GM19238 (cell line): ENCODE measurements around the gene GBP7.

ENCODE experiments used
- DNase-seq: peaks from one replicate; pipeline ENCODE4 v3.0.0; 2011; ENCODE audit warnings: low spot score; ENCODE audit not compliant: insufficient read length

GBP7 gene

DNA sequence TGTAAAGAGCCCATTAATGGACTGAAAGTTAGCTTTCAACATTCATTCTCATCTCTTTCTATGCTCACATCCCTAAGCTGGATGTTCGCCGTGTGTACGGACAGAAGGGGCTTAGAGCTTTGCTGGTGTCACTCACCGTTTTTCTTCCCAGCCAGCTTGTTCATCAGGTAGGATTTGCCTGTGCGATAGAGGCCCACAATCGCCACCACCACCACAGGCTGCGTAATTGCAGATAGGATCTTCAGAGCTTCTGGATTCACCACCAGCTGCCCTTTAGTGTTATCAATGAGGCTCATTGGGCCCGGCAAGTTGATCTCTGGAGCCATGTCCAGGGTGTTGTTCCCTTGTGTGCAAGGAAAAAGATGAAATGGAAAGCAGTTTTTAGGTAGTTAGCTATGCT, 54.2 kb downstream of the GBP7 start:
- DNase-seq = no peak

DNA sequence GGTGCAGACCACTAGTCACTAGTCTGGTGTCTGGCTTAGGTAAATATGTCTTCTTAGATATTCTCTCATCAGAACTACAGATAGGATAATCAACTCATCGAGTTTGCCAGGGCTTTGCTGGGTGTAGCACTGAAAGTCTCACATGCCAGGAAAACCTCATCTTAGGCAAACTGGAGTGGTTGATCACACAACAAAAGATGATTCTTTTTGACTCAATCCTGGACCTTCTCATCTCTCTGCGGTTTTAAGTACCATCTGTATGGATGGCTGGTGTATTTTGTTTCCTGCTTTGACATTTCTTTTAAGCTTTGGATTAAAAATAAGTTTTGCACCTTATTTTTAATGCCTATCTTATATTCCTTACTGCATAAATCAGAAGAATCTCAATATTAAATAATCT, 61.1 kb downstream of the GBP7 start:
- DNase-seq = no peak

DNA sequence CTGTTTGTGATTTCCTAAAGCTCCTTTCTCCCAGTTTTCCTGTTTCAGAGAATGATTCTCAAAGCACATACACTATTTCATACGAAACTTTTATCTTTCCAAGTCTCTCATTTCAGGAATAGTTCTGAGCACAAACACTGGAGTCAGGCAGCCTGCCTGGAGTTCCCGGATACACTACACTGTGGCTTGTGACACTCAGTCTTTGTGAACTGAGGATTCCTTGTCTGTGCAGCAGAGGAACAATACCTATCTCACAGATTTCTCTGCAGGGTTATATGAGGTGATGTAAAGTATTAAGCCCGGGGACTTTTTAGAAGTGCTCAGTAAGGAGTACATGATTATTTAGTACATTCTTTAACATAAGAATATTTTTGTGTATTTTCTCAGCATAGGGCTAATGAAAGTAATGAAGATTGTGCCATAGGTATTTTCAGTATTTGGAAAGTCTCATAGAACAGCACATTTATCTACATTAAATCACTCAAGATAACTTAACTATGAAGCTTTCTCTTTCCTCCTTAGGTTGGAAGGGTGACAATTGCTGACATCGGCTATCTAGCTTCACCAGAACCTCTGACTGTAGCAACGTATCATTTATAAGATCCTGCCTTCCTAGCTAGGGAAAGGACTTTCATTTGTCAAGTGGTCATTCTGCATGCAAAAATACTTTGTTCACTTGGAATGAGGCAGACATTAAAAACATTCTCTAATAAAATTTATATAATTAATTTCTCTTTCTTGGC, 62.8 kb downstream of the GBP7 start:
- DNase-seq = no peak

DNA sequence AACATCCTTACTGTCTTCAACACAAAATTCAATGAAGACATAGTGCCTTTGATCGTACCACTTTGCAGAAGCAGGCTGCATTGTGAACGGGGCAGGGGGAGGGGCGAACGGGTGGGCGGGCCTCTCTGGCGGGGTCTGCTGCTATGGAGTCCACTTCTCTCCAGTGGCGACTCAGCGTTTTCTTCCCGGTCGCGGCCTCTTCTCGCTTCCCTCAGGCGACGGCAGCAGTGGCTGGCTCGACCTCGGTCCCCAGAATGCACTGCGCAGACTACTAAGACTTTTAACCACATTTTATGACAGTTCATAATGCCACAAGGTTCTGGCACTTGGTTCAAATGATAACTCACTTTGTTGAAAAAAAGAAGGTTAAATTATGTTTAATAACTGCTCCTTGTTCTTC, 71.1 kb downstream of the GBP7 start:
- DNase-seq = no peak

DNA sequence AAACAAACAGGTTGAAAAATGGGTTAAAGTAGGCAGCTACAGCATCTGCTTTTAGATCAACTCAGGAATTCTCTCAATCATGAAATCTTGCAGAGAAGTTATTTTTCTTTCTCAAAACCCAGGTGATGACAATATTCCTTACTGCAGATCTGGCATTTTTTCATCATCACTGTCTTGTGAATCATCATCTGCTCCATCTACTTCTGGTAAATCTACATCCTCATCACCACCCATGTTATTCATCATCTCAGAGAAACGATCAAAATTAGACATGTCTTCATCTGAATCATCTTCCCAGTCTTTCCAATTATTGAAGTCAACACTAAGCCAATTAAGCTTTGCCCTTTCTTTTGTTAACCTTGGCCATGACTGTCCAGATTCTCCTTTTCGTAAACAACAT, 71.7 kb downstream of the GBP7 start:
- DNase-seq = no peak

DNA sequence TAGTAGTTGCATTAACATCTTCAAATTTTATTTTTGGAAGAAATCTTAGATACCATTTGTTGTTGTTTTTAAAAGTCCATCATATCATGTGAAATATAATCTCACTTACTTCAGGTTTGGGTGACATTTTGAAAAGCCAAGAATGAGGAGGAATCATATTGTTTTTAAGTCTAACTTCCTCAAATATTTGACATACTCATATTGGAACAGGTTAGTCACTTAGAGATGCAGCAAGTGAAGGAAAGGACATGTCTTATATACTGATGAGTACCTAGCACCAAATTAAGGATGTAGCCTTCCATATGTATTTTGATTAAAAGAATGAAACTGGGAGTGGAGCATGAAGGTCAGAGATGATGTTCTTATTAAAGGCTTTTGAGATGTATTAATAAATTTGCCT, 73.8 kb downstream of the GBP7 start:
- no peak for DNase-seq

DNA sequence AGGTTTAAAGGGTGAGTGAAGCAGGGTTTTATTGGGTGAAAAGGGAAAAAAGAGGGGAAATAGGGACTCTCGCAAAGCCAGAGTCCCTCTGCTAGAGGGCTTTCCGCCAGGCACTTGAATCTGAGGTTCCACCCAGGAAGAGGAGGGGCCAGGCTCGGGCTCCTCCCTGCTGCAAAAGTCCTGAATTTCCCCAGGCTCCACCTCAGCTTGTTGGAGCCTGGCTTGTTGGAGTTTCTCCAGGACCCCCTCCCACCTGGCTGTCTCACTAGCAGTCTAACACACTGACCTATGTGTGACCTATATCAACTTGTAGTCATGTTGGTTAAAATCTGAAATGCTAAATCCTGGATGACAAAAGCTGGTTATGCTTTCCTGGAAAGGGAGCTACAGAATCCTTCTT, 75.4 kb downstream of the GBP7 start:
- DNase-seq = no peak

DNA sequence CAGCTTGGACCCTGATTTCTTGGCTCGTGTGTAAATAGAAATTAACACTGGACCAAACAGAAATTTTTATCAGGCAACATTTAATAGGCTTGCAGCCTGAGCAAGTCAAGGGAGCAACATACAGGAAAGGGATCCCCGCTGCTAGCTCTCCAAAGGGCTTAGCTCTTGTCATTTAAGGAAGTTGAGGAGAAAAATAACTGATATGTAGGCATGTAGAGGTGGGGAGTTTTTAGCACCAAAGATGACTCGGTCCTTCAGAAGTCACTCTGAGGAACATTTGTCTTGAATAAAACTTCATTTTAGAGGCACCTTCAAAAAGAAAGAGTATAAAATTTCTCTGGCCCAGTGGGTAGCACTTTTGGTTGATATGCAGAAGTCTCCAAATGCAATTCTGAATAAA, 76.9 kb downstream of the GBP7 start:
- no peak for DNase-seq

DNA sequence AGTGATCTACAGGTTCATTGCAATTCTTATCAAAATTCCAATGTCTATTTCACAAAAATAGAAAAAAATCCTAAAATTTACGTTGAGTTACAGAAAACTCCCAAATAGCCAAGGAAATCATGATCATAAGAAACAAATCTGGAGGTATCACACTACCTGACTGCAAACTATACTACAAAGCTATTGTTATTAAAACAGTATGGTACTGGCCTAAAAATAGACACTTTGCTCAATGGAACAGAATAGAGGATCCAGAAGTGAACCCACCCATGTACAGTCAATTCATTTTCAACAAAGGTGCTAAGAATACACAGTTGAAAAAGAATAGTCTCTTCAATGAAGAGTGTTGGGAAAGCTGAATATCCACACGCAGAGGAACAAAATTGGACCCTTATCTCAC, 80.1 kb downstream of the GBP7 start:
- no peak for DNase-seq

DNA sequence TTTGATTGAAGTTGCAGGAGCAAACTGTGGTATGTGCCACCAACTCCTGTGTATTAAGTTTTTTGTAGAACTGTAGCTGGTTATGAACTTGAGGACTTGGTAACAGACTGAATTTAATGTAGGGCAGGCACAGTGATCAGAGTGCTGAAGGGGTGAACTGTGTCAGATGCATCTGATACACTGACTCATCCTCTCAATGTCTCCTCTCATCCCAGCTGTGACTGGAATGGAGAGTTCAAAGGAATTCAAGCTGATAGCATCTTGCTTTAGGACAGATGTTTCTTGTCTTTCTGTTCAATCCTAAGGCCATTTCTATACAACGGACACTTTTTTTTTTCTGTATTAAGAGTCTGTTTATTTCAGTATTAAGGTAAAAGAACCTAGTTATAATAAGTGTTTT, 85.8 kb downstream of the GBP7 start:
- no peak for DNase-seq

DNA sequence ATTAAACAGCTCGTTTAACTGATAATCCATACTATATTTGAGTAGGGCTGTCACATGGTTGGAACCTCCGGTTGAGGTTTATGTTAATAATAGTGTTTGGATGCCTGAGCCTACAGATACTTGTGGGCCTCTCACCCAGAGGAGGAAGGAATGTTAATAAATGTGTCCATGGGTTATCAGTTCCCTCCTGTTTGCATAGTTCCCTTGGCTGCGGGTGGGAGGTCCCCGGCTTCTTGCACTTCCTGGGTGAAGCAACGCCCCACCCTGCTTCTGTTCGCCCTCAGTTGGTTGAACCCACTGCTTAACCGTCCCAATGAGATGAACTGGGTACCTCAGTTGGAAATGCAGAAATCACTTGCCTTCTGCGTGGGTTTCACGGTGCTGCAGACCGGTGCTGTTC, 87.2 kb downstream of the GBP7 start:
- no peak for DNase-seq

DNA sequence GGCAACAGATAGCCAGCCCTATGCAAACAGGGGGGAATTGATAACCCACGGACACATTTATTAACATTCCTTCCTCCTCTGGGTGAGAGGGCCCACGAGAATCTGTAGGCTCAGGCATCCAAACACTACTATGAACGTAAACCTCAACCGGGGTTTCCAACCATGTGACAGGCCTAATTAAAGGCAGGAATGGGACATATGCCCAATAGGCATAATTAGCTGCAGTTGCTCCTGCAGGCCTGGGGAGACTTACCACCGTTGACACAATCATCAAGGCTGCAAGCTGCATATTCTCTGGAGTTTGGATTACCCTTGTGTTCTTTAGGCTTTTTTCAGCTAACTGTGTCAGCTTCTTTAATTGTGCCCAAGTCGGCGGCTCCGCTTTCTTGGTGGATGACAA, 88.6 kb downstream of the GBP7 start:
- no peak for DNase-seq

DNA sequence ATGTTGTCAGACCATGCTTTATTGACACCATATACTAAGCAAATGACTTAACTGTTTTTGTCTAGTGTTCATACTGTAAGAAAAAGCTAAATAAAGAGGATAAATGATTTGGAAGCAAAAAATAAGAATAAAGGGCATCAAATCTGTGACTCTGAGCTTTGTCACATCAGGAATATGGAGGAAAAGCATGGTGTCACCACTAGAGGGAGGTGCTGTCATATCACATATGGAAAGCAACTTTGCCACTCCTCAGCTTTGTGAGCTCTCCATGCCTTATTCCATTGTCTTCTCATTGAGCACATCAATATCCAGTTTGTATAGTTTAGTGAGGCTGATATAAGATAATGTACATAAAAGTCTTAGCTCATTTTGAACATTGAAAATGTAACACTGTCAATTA, 90.0 kb downstream of the GBP7 start:
- DNase-seq = peak; percentile 31
